Mucosa of gallbladder (tissue), 1 donor: ENCODE data around the gene NFATC1. TPM values are rescaled to one million over a fixed set of nuclear protein-coding genes. Genes with fewer than 3 reads are reported as not detected.

ENCODE experiments used
- DNase-seq: peaks from one replicate; pipeline ENCODE4 v3.0.0-alpha.2; 2020; ENCODE audit warnings: low spot score
- total RNA-seq: library from RNA; stranded (reverse); gene quantifications from one replicate; pipeline ENCODE4 v1.2.1, GENCODE V29; 2021
- donor health status: DM: no; HTN: no; CAD: no.

The NFATC1 gene
- total RNA-seq, 1 donor from 2014 or later, result 7.4 TPM

DNA sequence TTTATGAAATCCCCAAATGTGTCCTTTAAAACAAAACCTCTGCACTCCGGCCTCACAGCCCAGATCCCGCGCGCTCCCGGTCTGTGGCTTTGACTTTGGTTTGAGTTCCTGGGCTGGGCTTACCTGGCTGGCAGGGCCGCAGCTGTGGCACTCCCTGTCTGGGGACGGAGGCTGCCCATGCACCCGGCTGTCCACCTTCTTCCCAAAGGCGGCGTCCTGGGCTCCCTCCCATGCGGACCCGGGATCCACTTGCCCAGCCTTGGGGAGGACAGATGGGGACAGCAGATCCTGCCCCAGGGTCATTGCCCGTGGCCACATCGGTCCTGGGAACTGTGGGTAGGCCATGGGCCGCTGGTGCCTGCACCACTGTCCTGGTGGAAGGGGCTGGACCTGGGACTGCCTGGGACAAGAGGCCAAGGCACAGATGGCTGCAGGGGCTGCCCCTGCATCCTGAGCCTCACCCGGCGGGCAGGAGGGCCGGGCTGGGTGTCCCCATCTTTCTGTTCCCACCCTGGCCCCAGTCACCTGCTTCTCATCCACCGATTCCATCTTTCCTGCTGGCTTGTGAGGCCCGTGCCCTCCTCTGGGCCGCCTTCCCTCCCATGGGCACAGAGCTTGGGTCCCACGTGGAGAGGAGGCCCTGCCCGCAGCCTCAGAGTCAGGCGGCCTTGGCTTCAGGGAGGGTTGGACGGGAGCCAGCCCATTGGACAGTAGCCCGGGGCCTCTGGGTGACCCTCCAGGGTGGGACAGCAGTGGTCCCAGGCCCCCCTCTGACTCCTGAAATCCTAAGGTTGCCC lies 27.7 kb downstream of the NFATC1 start:
- DNase-seq, result no peak

DNA sequence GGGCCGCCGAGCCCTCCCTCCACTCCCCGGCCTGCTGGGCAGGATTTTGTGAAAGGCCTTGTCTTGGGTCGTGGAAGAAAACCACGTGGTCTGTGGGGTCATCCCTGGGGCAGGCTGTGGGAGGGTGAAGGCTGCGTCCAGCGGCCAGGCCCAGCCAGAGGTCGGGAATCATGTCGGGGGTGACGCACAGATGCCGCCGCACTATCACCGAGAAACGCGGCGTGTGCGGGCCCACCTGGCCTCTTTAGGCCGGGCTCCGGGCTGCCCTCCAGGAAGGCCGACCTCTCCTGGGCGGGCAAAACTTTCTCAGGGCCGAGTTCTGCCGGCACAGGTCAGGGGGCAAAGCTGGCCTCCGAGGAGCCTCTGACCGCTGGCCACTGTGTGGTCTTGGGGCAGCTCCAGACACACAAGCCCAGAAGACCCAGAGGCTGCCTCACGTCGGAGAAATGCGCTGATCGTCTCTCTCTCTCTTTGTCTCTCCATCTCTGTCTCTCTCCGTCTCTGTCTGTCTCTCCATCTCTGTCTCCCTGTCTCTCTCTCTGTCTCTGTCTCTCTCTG lies 28.4 kb downstream of the NFATC1 start:
- DNase-seq, result no peak

DNA sequence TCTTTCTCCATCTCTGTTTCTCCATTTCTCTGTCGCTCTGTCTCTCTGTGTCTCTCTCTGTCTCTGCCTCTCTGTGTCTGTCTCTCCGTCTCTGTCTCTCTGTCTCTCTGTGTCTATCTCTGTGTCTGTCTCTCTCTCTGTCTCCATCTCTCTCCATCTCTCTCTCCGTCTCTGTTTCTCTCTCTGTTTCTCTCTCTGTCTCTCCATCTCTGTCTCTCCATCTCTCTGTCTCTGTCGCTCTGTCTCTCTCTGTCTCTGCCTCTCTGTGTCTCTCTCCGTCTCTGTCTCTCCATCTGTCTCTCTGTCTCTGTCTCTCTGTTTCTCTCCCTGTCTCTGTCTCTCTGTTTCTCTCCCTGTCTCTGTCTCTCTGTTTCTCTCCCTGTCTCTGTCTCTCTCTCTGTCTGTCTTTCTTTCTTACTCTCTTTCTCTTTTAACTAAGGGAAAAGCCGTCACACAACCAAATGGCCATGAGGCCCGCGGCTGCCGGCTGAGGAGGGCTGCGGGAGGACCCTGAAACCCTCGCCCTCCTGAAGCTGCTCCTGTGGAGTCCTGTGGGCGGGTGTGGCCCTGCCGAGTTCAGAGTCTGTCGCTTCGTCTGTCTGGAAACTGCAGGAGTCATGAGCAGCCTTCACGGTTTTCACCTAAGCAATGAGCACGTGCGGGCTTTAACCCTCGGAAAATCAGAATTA lies 29.3 kb downstream of the NFATC1 start:
- no peak for DNase-seq

DNA sequence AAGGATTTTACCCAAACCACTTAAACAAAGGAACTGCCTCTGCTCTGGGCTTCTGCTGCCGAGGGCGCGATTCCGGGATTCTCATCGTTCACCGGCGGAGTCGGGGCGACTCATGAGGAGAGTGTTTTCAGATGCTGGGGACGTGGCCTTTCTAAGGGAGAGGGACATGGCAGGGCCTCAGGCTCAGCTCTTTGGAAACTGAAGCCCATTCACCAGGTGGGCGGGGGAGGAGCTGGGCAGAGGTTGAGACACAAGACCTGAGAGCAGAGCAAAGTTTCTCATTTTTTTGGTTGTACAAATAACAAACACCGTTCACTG lies 29.8 kb downstream of the NFATC1 start:
- DNase-seq, result no peak

DNA sequence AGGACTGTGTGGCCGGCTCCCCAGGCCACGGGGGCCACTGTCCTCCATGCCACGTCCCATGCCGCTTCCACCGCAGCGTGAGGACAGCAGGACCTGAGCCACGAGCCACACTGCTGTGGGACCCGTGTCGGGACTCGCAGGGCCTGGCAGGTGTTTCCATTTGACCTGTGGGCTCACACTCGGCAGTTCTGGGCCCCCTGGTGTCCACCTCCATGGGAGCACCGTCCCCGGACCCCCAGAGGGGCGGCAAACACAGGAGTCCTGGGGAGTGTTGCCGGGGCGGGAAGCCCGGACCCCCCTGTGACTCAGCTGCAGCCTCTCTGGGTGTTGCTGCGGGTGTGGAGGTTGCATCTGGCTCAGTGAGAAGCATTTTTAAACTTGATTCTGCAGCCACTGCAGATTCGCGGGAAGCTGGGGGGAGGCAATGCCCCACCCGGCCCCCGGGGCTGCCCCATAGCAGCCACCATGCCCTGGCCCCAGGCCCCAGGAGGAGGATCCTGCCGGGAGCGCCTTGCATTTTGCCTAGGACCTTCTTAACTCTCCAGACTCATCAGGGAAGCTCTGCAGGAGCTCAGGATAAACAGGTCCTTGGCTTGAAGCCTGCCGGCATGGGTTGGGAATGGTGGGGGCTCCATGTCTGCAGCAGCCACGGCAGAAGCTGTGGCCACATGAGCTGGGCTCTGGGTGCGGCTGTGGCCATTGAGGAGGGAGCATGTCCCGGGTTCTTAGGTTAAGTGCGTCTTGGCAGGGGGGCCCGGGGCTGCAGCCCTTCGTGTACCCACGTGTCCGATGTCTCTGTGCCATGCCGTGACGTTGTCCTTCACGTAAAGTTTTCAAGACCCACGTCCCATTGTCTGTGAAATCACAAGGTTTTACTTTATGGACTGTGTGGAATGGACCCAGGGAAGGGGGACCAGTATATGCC lies 30.9 kb downstream of the NFATC1 start:
- DNase-seq, result no peak

DNA sequence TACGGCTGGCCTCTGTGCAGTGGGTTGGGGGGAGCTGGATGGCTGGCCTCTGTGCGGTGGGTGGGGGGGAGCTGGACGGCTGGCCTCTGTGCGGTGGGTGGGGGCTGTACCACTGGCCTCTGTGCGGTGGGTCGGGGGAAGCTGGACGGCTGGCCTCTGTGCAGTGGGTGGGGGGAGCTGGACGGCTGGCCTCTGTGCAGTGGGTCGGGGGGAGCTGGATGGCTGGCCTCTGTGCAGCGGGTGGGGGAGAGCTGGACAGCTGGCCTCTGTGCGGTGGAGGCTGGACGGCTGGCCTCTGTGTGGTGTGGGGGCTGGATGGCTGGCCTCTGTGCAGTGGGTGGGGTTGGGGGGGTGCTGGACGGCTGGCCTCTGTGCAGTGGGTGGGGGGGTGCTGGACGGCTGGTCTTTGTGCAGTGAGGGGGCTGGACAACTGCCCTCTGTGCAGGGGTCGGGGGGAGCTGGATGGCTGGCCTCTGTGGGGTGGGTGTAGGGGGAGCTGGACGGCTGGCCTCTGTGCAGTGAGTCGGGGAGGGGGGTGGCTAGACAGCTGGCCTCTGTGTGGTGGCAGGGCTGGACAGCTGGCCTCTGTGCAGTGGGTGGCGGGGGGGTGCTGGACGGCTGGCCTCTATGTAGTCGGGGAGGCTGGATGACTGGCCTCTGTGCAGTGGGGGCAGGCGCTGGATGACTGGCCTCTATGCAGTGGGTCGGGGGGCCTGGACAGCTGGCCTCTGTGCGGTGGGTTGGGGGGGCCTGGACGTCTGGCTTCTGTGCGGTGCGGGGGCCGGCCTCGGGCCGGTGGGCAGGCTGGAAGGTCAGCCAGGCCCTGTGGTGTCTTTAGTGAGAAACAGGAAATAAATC lies 31.9 kb downstream of the NFATC1 start:
- no peak for DNase-seq

DNA sequence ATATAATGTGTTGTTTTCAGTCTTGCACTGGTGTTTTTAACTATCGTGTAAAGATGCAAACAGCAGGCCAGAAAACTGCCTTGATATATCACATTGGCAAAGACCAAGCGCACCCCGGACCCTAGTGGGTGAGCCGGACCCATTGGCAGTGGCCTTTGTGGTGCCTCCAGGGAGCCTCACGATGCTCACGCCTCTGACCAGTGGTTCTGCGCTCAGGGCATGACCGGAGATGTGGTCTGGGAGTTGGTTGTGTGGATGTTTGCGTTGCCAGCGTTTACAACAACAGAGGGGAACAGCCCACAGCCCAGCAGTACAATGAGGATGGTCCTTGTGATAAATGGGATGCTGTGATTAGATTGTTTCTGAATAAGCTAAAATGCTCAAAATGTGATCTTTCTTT lies 32.6 kb downstream of the NFATC1 start:
- no peak for DNase-seq

DNA sequence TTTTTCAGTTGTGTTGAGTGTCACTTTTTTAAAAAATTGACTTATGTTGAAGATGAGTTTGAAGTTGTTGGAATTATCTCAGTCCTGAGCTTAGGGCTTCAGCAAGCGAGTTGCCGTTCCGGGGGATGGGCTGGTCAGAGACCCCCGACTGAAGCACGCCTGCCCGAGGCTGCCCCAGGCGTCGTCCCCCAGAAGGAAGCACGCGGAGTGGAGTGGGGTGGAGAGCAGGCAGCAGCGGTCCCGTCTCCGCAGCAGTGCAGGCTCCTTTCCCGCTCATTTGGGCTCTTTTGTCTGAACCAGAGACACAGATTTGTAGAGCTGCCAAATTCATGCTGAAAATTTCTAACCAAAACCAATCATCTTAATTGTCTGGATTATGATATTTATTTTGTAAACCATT lies 33.7 kb downstream of the NFATC1 start:
- DNase-seq, result no peak

DNA sequence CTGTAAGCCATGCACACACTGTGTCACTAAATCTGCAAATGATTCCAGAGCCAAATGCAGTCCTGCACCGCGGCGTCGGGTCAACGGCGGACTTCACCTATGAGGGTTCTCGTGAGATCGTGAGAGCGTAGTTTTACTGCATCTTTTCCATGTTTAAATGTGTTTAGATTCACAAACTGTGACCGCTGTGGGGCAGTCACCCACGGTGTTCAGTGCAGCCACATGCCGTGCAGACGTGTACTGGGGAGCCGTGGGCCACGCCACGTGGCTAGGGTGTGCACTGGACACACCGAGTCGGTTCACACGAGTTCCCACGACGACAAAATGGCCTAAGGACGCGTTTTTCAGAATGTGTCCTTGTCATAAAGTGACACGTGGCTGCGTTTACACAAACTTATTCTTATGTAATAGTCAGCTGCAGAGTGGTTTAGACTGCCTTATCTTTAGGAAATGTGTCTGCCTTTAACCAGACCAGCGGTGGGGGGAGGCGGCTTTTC lies 34.1 kb downstream of the NFATC1 start:
- no peak for DNase-seq

DNA sequence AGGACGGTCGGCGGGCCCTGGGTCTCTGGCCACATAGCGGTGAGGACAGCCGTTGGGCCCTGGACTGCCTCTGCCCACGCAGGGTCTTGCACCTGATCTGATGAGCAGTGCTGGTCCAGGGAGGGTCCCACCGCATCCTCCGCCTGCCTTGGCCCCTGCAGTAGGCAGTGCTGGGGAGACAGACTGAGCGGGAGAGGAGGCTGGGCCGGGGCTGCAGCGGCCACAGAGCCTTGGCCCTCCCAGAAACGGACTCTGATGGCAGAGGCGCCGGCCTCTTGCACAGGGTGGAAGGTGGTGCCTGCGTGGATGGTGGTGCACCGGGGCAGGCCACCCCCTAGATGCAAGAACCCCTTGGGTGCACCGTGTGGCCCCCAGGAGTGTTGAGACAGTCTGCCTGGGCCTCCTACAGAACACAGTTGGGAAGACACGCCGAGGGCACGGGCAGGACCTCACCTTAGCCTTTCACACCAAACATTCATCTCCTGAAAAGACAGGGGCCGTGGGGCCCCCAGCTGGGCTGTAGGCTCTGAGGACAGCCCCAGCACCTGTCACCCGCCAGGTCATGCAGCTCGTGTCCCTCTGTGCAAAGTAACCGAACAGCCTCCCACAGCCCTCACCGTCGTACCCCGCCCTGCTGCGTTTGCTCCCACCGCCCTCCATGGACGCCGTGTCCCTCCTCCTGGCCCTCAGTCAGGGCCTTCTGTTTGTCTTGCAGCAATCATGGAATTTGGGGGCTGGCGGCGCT lies 36.8 kb downstream of the NFATC1 start:
- no peak for DNase-seq

DNA sequence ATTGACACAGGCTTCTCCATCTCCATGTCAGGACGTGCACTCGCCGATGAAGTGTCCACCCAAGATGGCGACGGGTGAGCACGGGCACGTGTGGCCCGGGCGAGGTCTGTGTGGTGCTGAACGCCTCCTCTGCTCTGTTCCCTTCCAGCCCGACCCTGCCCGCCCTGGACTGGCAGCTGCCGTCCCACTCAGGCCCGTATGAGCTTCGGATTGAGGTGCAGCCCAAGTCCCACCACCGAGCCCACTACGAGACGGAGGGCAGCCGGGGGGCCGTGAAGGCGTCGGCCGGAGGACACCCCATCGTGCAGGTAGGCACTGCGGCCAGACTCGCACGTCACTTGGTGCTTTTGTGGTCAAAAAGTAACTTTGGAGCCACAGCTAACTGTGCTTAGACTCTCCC lies 37.7 kb downstream of the NFATC1 start:
- no peak for DNase-seq

DNA sequence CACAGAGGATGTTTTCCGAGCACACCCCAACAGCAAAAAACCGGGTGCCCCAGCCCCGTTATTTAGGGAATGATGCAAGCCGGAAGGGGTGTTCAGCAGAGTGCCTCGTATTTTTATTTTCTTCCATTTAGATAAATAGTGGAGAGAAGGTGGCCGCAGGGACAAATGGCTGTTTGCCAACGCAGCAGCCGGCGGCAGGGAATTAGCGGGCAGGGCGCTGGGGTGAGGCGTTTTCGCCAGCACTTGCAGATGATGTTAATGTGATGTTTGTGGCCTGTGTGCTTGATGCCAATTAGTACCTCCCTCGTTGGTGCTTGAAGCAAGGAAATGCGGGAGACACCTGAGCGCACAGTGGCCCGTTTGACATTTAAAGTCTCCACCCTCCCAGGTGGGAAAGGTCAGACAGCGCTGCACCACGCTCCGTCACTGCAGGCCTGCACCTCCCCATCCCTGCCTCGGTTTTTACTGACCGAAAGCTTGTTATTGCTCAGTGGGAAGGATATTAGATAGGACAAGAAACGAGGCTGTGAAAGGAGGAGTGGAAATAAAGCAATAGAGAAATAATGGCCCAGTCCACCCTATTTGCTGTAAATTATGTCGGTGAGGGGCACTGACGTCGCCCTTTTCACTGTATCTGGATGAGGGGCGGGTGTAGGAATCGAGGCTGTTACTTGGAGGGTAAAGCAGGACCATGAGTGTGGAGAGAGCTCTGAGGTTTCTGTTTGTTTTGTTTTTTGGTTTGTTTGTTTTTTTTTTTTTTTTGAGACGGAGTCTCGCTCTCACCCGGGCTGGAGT lies 39.1 kb downstream of the NFATC1 start:
- DNase-seq, result no peak

DNA sequence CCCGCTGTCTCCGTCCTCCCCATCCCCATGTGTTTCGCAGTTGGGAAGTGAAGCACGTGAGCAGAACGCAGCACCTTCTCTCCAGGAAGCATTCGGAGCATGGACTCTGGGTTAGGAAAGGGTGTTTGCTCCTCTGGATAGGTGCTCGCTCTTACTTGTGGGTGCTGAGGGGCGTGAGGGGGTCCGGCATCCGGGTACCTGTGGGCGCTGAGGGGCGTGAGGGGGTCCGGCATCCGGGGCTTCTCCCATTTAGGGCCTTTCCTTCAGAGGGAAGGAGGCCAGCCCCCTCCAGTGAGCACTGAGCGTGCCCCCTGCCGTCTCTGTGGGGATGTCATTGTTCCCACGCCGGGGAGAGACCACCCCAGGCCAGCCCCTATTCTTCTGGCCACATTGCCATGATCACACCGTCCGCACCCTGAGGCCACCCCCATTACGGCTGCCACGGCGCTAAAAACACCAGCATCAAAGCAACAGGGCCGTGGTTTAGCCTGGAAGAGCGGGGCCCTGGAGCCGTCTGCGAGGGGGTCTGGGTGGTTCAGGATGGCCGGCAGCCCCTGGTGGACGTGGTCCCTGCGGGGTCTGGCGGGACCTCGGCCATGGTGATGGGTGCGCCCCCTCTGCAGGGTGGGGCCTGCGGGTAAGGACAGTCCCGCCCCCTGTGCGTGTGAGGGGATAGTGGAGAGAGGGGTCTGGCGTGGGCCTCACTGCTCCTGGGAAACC lies 41.0 kb downstream of the NFATC1 start:
- no peak for DNase-seq

DNA sequence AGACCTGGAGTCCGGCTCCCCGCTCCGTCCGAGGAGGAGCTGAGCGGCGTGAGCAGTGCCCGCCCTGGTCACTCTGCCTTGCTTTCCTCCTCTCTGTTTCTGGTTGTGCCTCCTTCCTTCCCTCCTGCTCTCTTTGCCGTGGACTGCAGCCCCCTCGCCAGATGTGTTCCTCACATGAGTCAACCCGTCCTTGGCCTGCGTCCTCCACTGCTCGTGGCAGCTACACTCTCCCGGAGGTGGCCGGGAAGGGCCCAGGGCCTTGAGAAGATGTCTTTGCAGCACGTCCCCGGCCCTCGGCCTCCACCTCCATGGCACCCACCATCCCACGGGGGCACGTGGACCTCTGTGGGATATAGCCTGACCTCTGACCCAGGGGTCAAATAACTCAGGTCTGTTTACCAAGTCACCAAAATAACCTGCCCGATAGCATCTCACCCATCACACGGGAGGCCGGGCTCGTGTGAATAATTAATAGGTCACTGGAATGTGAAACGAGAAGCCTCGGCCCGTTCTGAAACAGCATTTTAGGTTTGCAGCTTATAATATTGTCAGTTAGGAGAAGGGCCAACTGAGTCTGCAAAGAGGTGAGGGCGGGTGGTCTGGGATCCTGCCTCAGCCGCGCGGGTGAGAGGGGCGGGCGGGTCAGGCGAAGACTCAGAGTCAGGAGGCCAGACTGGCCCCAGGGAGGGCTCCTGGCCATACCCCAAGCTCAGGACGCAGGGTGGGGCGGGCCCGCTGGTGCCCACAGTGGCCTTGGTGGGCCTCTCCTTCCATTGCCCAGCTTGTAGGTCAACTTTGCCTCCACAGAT lies 42.6 kb downstream of the NFATC1 start:
- no peak for DNase-seq

DNA sequence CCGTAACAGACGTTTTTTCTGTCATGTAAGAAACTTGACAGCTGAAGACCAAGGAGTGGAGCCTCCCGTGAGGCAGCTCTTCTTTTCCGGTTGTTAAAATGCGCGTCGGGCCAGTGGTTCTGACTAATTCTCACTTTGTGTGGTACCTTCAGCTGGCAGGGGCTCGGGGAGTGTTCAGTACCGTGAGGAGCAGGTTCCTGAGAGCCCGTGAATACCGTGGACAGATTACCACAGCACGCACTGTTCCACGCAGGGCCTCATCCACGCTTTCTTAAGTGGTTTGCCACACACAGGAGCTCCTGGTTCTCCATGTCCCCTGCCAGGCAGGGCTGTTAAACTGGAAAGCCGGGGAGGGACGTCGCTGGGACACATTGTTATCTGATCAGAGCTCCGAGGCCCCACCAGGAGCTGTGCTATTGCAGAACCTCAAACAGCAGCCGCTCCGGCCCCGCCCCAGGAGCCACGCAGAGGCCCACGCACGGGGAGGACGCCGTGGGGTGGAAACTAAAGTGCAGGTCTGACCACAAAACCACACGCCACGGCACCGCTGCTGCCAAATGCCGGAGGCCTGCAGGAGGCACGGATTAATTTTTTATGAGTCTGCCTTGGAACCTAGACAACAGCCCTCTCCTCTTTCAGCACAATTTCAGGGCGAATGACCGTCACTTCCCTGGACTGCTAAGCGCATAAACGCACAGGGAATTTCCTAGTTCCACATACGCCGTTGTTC lies 43.3 kb downstream of the NFATC1 start:
- DNase-seq, result no peak

DNA sequence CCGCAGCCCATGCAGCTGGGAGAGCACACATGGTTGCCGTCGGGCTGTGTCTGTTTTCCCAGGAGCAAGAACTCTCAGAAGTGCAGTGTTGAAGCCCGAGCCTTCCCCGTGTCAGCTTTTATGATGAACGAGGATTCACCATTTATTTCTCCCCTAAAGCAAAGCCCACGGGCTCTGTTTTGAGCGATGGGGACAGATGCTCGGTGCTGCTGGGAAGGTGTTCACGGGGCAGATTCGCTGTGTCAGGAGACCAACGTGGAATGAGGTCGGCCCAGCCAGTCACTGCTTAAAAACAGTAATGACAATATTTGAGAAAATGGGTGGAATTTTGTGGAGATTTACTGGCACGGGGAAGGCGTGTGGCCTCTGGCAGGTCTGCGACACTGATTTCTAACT lies 43.9 kb downstream of the NFATC1 start:
- DNase-seq, result no peak
